Measurements from ENCODE around the gene SOAT1.

SOAT1 gene

GRCh38 chr1:179264507-179264906 lies 29.1 kb upstream of the SOAT1 start:
- no peak for TF ChIP-seq REST (IDR thresholded peaks at IDR 0.05; ENCODE audit: low read depth)
- TF ChIP-seq MAX (IDR thresholded peaks at IDR 0.05), result no peak
- no peak for TF ChIP-seq TEAD4 (IDR thresholded peaks at IDR 0.05)
- no peak for TF ChIP-seq TCF12 (IDR thresholded peaks at IDR 0.05; ENCODE audit: low read depth)

GRCh38 chr1:179269071-179269470 lies 24.5 kb upstream of the SOAT1 start:
- TF ChIP-seq REST (IDR thresholded peaks at IDR 0.05; ENCODE audit: low read depth), result no peak
- TF ChIP-seq EGR1 (IDR thresholded peaks at IDR 0.05), result no peak
- no peak for TF ChIP-seq CREB1 (IDR thresholded peaks at IDR 0.05; ENCODE audit: low read depth)
- TF ChIP-seq TEAD4 (IDR thresholded peaks at IDR 0.05), result no peak
- TF ChIP-seq FOXM1 (IDR thresholded peaks at IDR 0.05; ENCODE audit: borderline replicate concordance, low read depth), result no peak
- no peak for TF ChIP-seq RAD21 (IDR thresholded peaks at IDR 0.05; ENCODE audit: low read depth)
- no peak for TF ChIP-seq NFIC (IDR thresholded peaks at IDR 0.05)
- no peak for TF ChIP-seq MAX (IDR thresholded peaks at IDR 0.05)
- no peak for TF ChIP-seq ZBTB7A (IDR thresholded peaks at IDR 0.05; ENCODE audit: low read depth)
- no peak for TF ChIP-seq EP300 (IDR thresholded peaks at IDR 0.05; ENCODE audit: borderline replicate concordance)
- no peak for TF ChIP-seq USF1 (IDR thresholded peaks at IDR 0.05)
- no peak for TF ChIP-seq TCF12 (IDR thresholded peaks at IDR 0.05; ENCODE audit: low read depth)
- no peak for TF ChIP-seq CEBPB (IDR thresholded peaks at IDR 0.05)
- no peak for TF ChIP-seq TAF1 (IDR thresholded peaks at IDR 0.05; ENCODE audit: low read depth)
- TF ChIP-seq YY1 (IDR thresholded peaks at IDR 0.05; ENCODE audit: low read depth), result no peak

GRCh38 chr1:179278920-179279319 lies 14.7 kb upstream of the SOAT1 start:
- no peak for TF ChIP-seq USF1 (IDR thresholded peaks at IDR 0.05)
- no peak for TF ChIP-seq REST (IDR thresholded peaks at IDR 0.05; ENCODE audit: low read depth)
- no peak for TF ChIP-seq ZBTB7A (IDR thresholded peaks at IDR 0.05; ENCODE audit: low read depth)
- TF ChIP-seq FOXM1 (IDR thresholded peaks at IDR 0.05; ENCODE audit: borderline replicate concordance, low read depth), result no peak
- no peak for TF ChIP-seq EP300 (IDR thresholded peaks at IDR 0.05; ENCODE audit: borderline replicate concordance)
- TF ChIP-seq EGR1 (IDR thresholded peaks at IDR 0.05), result no peak
- TF ChIP-seq CREB1 (IDR thresholded peaks at IDR 0.05; ENCODE audit: low read depth), result no peak
- TF ChIP-seq TAF1 (IDR thresholded peaks at IDR 0.05; ENCODE audit: low read depth), result no peak

GRCh38 chr1:179283992-179284391 lies 9.6 kb upstream of the SOAT1 start:
- TF ChIP-seq EP300 (IDR thresholded peaks at IDR 0.05; ENCODE audit: borderline replicate concordance) (no peak), USF1 (IDR thresholded peaks at IDR 0.05) (no peak), REST (IDR thresholded peaks at IDR 0.05; ENCODE audit: low read depth) (peak; percentile 50)
